NCI-H2196 treated with DMSO at 0.1 percent for 48 hours (cell line): ENCODE results near the gene HNRNPA1.
"Not testable (repeated sequence)": the region's sequence is repeated elsewhere in the genome, so short reads cannot be mapped to it uniquely, and the experiment has no call there.

ENCODE experiments used
- DNase-seq: peaks from one replicate; lab custom pipeline; 2025; ENCODE audit not compliant: unreplicated experiment; lab: John Stamatoyannopoulos, UW

The HNRNPA1 gene

GRCh38 chr12:54280468-54281260, at the start of gene HNRNPA1:
Gene HNRNPA1 (plus strand): TSS chr12:54280726. CDS start chr12:54280808, 82 bp downstream.
- peak; percentile 99 for DNase-seq

- DNase-seq, result not testable (repeated sequence)
Measured at GRCh38 chr12:54231269-54231668, 49.3 kb upstream of the HNRNPA1 start.

GRCh38 chr12:54232790-54233189, 47.7 kb upstream of the HNRNPA1 start:
- DNase-seq, result no peak

- no peak for DNase-seq
Measured at GRCh38 chr12:54238531-54238930, 42.0 kb upstream of the HNRNPA1 start.

GRCh38 chr12:54239620-54240019, 40.9 kb upstream of the HNRNPA1 start:
- DNase-seq, result no peak

GRCh38 chr12:54240129-54240528, 40.4 kb upstream of the HNRNPA1 start:
- no peak for DNase-seq

GRCh38 chr12:54240971-54241588, 39.4 kb upstream of the HNRNPA1 start:
- no peak for DNase-seq

GRCh38 chr12:54246011-54246641, 34.4 kb upstream of the HNRNPA1 start:
- no peak for DNase-seq

- DNase-seq, result no peak
Measured at GRCh38 chr12:54249489-54249888, 31.0 kb upstream of the HNRNPA1 start.

- DNase-seq, result peak; percentile 24
Measured at GRCh38 chr12:54251667-54252284, 28.8 kb upstream of the HNRNPA1 start.

GRCh38 chr12:54253240-54253639, 27.3 kb upstream of the HNRNPA1 start:
- no peak for DNase-seq

GRCh38 chr12:54257332-54257731, 23.2 kb upstream of the HNRNPA1 start:
- no peak for DNase-seq

- no peak for DNase-seq
Measured at GRCh38 chr12:54258201-54258681, 22.3 kb upstream of the HNRNPA1 start.

GRCh38 chr12:54259194-54260011, 21.1 kb upstream of the HNRNPA1 start:
- peak; percentile 90 for DNase-seq

- no peak for DNase-seq
Measured at GRCh38 chr12:54261815-54262402, 18.6 kb upstream of the HNRNPA1 start.

- no peak for DNase-seq
Measured at GRCh38 chr12:54262403-54262925, 18.1 kb upstream of the HNRNPA1 start.

- DNase-seq, result no peak
Measured at GRCh38 chr12:54265364-54265812, 15.1 kb upstream of the HNRNPA1 start.

GRCh38 chr12:54266852-54267251, 13.7 kb upstream of the HNRNPA1 start:
- DNase-seq, result no peak

- no peak for DNase-seq
Measured at GRCh38 chr12:54270345-54270744, 10.2 kb upstream of the HNRNPA1 start.

GRCh38 chr12:54272214-54272613, 8.3 kb upstream of the HNRNPA1 start:
- DNase-seq, result no peak
